ENCODE results near the gene USP20.

The USP20 gene

GRCh38 chr9:129919277-129919676, 84.0 kb downstream of the USP20 start:
- no peaks in the 10 kb centered on the region for H3K36me3 ChIP-seq (ENCODE audit: insufficient read depth)
- no peak overlapping the region for H2AFZ ChIP-seq (ENCODE audit: low read depth)
- no peak overlapping the region for H3K4me2 ChIP-seq
- no peak overlapping the region for H3K9ac ChIP-seq
- no peak overlapping the region for H3K27ac ChIP-seq
- H3K79me2 ChIP-seq (ENCODE audit: insufficient read depth, low read depth): no peaks in the 10 kb centered on the region
- H3K4me1 ChIP-seq (ENCODE audit: low read depth, poor library complexity, severe bottlenecking): no peaks in the 10 kb centered on the region
- no peaks in the 10 kb centered on the region for H3K27me3 ChIP-seq (ENCODE audit: insufficient read depth, low read depth)
- no peak for TF ChIP-seq CTCF (conservative IDR thresholded peaks at IDR 0.05; ENCODE audit: low read depth, low read length)
- no peaks in the 10 kb centered on the region for H4K20me1 ChIP-seq (ENCODE audit: insufficient read depth)
- H3K4me3 ChIP-seq (IDR thresholded peaks at IDR 0.05; ENCODE audit: insufficient read depth, low read depth, low read length): no peak overlapping the region

DNA sequence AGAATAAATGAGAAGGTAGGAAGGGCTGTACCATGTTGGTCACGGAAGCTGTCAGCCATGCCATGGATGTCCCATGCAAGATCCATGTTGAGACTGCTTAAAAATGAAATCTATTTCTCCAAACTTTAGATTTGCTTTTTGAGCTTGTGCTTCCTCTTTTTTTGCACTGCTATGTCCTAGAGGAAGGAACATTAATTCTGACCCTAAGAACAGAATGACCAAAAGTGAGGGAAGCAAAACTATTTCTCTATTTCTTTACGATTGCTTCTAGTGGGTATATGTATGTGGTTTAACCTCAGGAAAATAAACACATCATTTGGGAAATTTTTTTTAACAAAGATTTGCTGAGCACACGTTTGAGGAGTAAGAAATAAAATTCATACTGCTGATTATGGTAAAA, 84.6 kb downstream of the USP20 start:
- Histone ChIP-seq H3K79me2 (ENCODE audit: insufficient read depth, low read depth) (no peaks in the 10 kb centered on the region), H3K36me3 (ENCODE audit: insufficient read depth) (no peaks in the 10 kb centered on the region), H3K4me2 (no peak overlapping the region), H3K4me3 (IDR thresholded peaks at IDR 0.05; ENCODE audit: insufficient read depth, low read depth, low read length) (no peak overlapping the region), H3K4me1 (ENCODE audit: low read depth, poor library complexity, severe bottlenecking) (no peaks in the 10 kb centered on the region), H3K9ac (no peak overlapping the region), H3K27me3 (ENCODE audit: insufficient read depth, low read depth) (no peaks in the 10 kb centered on the region), H2AFZ (ENCODE audit: low read depth) (no peak overlapping the region), H4K20me1 (ENCODE audit: insufficient read depth) (no peaks in the 10 kb centered on the region), H3K27ac (no peak overlapping the region)
- TF ChIP-seq CTCF (conservative IDR thresholded peaks at IDR 0.05; ENCODE audit: low read depth, low read length): no peak

GRCh38 chr9:129921905-129922304, 86.6 kb downstream of the USP20 start:
- no peak overlapping the region for H2AFZ ChIP-seq (ENCODE audit: low read depth)
- no peaks in the 10 kb centered on the region for H3K79me2 ChIP-seq (ENCODE audit: insufficient read depth, low read depth)
- no peak overlapping the region for H3K27ac ChIP-seq
- no peaks in the 10 kb centered on the region for H4K20me1 ChIP-seq (ENCODE audit: insufficient read depth)
- H3K4me1 ChIP-seq (ENCODE audit: low read depth, poor library complexity, severe bottlenecking): no peaks in the 10 kb centered on the region
- no peaks in the 10 kb centered on the region for H3K27me3 ChIP-seq (ENCODE audit: insufficient read depth, low read depth)
- no peak for TF ChIP-seq CTCF (conservative IDR thresholded peaks at IDR 0.05; ENCODE audit: low read depth, low read length)
- H3K36me3 ChIP-seq (ENCODE audit: insufficient read depth): no peaks in the 10 kb centered on the region
- H3K4me2 ChIP-seq: no peak overlapping the region
- H3K9ac ChIP-seq: no peak overlapping the region
- H3K4me3 ChIP-seq (IDR thresholded peaks at IDR 0.05; ENCODE audit: insufficient read depth, low read depth, low read length): no peak overlapping the region

DNA sequence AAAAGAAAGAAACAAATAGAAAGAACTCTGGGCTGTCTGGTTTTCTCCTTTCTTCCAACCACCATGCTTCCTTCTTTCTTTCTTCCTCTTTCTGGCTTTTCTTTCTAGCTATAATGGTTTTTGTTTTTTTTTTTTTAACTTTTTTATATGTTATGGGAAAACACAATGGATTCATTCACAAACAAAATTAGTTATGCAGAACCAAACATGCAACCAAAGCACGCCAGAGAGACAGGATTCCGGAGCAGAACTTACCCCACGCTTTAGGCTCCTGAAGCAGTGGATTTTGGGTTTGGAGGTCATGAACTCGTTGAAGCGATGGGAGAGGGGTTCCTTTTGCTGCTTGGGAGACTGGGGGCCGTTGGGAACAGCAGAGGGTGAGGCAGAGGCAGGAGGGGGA, 88.3 kb downstream of the USP20 start:
- no peak overlapping the region for H3K27ac ChIP-seq
- no peak for TF ChIP-seq CTCF (conservative IDR thresholded peaks at IDR 0.05; ENCODE audit: low read depth, low read length)
- H3K9ac ChIP-seq: no peak overlapping the region
- no peaks in the 10 kb centered on the region for H3K27me3 ChIP-seq (ENCODE audit: insufficient read depth, low read depth)
- H3K79me2 ChIP-seq (ENCODE audit: insufficient read depth, low read depth): no peaks in the 10 kb centered on the region
- no peaks in the 10 kb centered on the region for H4K20me1 ChIP-seq (ENCODE audit: insufficient read depth)
- H3K4me3 ChIP-seq (IDR thresholded peaks at IDR 0.05; ENCODE audit: insufficient read depth, low read depth, low read length): no peak overlapping the region
- no peaks in the 10 kb centered on the region for H3K4me1 ChIP-seq (ENCODE audit: low read depth, poor library complexity, severe bottlenecking)
- H2AFZ ChIP-seq (ENCODE audit: low read depth): no peak overlapping the region
- H3K4me2 ChIP-seq: no peak overlapping the region
- no peaks in the 10 kb centered on the region for H3K36me3 ChIP-seq (ENCODE audit: insufficient read depth)
